Kidney (tissue), 14 donors: ENCODE measurements around the gene ARHGEF12. TPM values are rescaled to one million over a fixed set of nuclear protein-coding genes. Genes with fewer than 3 reads are reported as not detected.
"Not testable (repeated sequence)": the region's sequence is repeated elsewhere in the genome, so short reads cannot be mapped to it uniquely, and the experiment has no call there.

Experiments used
- DNase-seq, 5 donors: peaks; one replicate each; pipeline ENCODE4 v3.0.0-alpha.2; 2013 to 2020
- FAIRE-seq: peaks from 2 replicates; lab custom pipeline; 2012; peaks lifted over from hg19 to GRCh38; lab: Jason Lieb, UNC
- H3K27ac ChIP-seq, 2 donors: one replicate each; pipeline ENCODE4 v1.7.0; 2013; ENCODE audit warnings: low read depth in 2 of 2, low read length in 2 of 2, inconsistent platforms in 1 of 2
- H3K27me3 ChIP-seq: one replicate; pipeline ENCODE4 v1.7.1; 2013; ENCODE audit warnings: low read length, inconsistent platforms; ENCODE audit not compliant: control insufficient read depth, insufficient read depth
- H3K36me3 ChIP-seq, 3 donors: one replicate each; pipeline versions ENCODE4 v1.7.0 to v1.7.1; 2013; ENCODE audit warnings: low read length in 3 of 3, control low read depth in 1 of 3, inconsistent platforms in 1 of 3; ENCODE audit not compliant: insufficient read depth in 3 of 3, control insufficient read depth in 2 of 3
- H3K4me1 ChIP-seq, 3 donors: one replicate each; pipeline versions ENCODE4 v1.7.0 to v1.7.1; 2013; ENCODE audit warnings: low read length in 3 of 3, inconsistent platforms in 1 of 3, low read depth in 1 of 3; ENCODE audit not compliant: control insufficient read depth in 2 of 3, insufficient read depth in 2 of 3
- H3K4me3 ChIP-seq, 3 donors: one replicate each; pipeline versions ENCODE4 v1.7.0 to v1.8.1; 2013; ENCODE audit warnings: low read length in 3 of 3, control low read depth in 1 of 3, inconsistent platforms in 1 of 3
- H3K9ac ChIP-seq, 3 donors: one replicate each; pipeline versions ENCODE4 v1.7.0 to v1.7.1; 2013; ENCODE audit warnings: low read length in 3 of 3, control low read depth in 1 of 3, inconsistent platforms in 1 of 3
- H3K9me3 ChIP-seq, 3 donors: one replicate each; pipeline versions ENCODE4 v1.7.0 to v1.7.1; 2013; ENCODE audit warnings: low read length in 3 of 3, control low read depth in 1 of 3, inconsistent platforms in 1 of 3; ENCODE audit not compliant: control insufficient read depth in 2 of 3, insufficient read depth in 1 of 3
- intact Hi-C: fragments of 100-400 bp; cut with DNase I; formaldehyde crosslinking; loops from one replicate; pipeline ENCODE4 v1.11.1; 2022
- polyA plus RNA-seq: library from polyadenylated mRNA; stranded (reverse); fragments of 350-450 nt; fragmentation: Illumina TruSeq; extraction: RNeasy Lipid Tissue Mini Kit (QIAGEN cat#74804); gene quantifications from one replicate; pipeline ENCODE4 v1.2.3, GENCODE V29; 2014; ENCODE audit warnings: low read depth, low replicate concordance; ENCODE audit not compliant: insufficient read depth
- total RNA-seq: library from RNA; stranded (reverse); fragmentation: NEBNext Ultra II Directional; extraction: Animal tissue kit (Norgen Biotek cat#: 25700); gene quantifications from one replicate; pipeline ENCODE4 v1.2.1, GENCODE V29; 2021
- TF ChIP-seq, protein P1 (sequence below): IDR thresholded peaks from 3 replicates; pipeline ENCODE4 v1.5.1; 2012; ENCODE audit warnings: mild to moderate bottlenecking, moderate library complexity, borderline replicate concordance; ENCODE audit not compliant: insufficient read depth; ENCODE audit errors: extremely low read depth
- donor health status: control.
- donor health status: control.
- donor health status: control.
- donor health status: control.
- donor health status: control.
- donor health status: DM: yes; HTN: yes; CAD: no.
- donor health status: Normal renal cell carcinoma (clear cell type).

ARHGEF12 gene
- total and polyA plus RNA-seq, 2 donors from 2014 or later, result 21.1 to 161 TPM

DNA sequence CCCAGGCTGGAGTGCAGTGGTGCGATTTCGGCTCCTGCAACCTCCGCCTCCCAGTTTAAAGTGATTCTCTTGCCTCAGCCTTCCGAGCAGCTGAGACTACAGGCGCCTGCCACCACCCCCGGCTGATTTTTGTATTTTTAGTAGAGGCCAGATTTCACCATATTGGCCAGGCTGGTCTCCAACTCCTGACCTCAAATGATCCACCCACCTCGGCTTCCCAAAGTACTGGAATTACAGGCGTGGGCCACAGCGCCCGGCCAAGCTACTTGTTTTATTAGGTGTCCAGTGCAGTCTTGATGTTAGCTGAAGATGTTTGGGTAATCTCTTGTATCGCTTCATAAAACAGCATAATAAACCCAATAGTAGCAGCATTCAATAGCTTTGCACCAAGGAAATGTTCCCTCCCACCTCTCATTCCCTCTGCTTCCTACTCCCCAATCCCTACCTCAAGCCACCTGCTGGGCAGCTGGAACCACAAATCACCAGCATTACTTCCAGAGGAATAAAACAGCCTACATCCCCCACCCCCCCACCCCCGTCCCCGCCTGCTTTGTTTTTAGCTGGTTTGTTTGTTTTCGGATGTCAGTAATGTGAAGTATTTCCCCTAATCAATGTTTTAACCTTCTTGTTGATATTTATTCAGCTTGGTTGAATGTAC lies 164.3 kb downstream of the ARHGEF12 start:
- DNase-seq (peak in 3 of 5 donors; percentile 44 to 68 (median 46)), FAIRE-seq (no peak)
- no peak overlapping the region for H3K9ac ChIP-seq
- intact Hi-C loops, result no loop called here
- no peaks in the 10 kb centered on the region for H3K9me3 ChIP-seq
- TF ChIP-seq, protein P1, sequence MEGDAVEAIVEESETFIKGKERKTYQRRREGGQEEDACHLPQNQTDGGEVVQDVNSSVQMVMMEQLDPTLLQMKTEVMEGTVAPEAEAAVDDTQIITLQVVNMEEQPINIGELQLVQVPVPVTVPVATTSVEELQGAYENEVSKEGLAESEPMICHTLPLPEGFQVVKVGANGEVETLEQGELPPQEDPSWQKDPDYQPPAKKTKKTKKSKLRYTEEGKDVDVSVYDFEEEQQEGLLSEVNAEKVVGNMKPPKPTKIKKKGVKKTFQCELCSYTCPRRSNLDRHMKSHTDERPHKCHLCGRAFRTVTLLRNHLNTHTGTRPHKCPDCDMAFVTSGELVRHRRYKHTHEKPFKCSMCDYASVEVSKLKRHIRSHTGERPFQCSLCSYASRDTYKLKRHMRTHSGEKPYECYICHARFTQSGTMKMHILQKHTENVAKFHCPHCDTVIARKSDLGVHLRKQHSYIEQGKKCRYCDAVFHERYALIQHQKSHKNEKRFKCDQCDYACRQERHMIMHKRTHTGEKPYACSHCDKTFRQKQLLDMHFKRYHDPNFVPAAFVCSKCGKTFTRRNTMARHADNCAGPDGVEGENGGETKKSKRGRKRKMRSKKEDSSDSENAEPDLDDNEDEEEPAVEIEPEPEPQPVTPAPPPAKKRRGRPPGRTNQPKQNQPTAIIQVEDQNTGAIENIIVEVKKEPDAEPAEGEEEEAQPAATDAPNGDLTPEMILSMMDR, result no peak
- H3K36me3 ChIP-seq, result no peaks in the 10 kb centered on the region
- no peaks in the 10 kb centered on the region for H3K27me3 ChIP-seq
- no peak overlapping the region for H3K4me3 ChIP-seq
- no peaks in the 10 kb centered on the region for H3K4me1 ChIP-seq
- H3K27ac ChIP-seq, result no peak overlapping the region

DNA sequence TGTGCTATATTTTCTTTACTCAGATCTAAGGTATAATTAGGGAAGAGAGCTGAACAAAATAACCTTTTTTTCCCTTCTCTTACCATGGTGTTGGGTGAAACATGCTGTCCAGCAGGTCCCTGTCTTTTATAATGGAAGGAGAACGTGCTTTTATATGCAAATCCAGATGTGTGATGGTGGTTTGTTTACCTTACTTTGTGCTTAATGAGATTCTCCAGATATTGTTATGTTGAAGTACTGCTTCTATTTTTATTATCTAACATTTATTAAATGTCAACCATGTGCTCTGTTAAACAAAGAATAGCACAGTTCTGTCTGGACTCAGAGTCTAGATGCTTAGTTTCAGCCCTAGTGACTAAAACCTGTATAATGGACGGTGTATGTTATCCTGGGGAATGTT lies 165.2 kb downstream of the ARHGEF12 start:
- H3K27me3 ChIP-seq, result no peaks in the 10 kb centered on the region
- intact Hi-C loops, result no loop called here
- FAIRE-seq, result no peak

GRCh38 chr11:120501976-120502755 lies 166.0 kb downstream of the ARHGEF12 start:
- TF ChIP-seq, protein P1, result no peak
- FAIRE-seq, result no peak
- Histone ChIP-seq H3K27me3 (no peaks in the 10 kb centered on the region), H3K36me3 (no peaks in the 10 kb centered on the region), H3K9ac (no peak overlapping the region), H3K9me3 (no peaks in the 10 kb centered on the region), H3K4me1 (no peaks in the 10 kb centered on the region), H3K27ac (no peak overlapping the region), H3K4me3 (no peak overlapping the region)
- no peak for DNase-seq
- intact Hi-C loops, result no loop called here

More for the DNA sequence above, 165.2 kb downstream of the ARHGEF12 start:
- H3K4me3 ChIP-seq, result no peak overlapping the region
- no peaks in the 10 kb centered on the region for H3K9me3 ChIP-seq
- TF ChIP-seq, protein P1, result no peak
- no peak overlapping the region for H3K27ac ChIP-seq
- H3K4me1 ChIP-seq, result no peaks in the 10 kb centered on the region
- H3K9ac ChIP-seq, result no peak overlapping the region
- no peak for DNase-seq
- H3K36me3 ChIP-seq, result no peaks in the 10 kb centered on the region

DNA sequence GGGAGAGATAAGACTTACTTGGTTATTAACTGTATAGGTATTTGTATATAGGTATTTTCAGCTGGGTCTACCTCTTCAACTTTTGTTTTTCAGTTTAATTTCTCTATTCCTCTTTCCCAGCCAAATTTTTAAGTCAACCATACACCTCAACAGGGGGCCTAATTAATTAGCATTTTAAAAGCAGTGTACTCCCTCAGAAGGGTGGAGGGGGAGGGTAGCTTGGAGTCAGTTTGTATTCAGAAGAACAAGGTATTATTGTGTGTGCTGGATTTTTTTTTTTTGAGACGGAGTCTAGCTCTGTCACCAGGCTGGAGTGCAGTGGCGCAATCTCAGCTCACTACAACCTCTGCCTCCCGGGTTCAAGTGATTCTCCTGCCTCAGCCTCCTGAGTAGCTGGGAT lies 167.3 kb downstream of the ARHGEF12 start:
- DNase-seq, H3K4me1 ChIP-seq, H3K27ac ChIP-seq, H3K4me3 ChIP-seq, H3K36me3 ChIP-seq, intact Hi-C loops, FAIRE-seq, H3K9me3 ChIP-seq, H3K9ac ChIP-seq, H3K27me3 ChIP-seq: not testable (repeated sequence)
